ENCODE measurements around the gene MAML3. TPM values are rescaled to one million over a fixed set of nuclear protein-coding genes. Genes with fewer than 3 reads are reported as not detected.

Gene MAML3
- total RNA-seq, 1 experiment from 2014 or later: 0.89 TPM

DNA sequence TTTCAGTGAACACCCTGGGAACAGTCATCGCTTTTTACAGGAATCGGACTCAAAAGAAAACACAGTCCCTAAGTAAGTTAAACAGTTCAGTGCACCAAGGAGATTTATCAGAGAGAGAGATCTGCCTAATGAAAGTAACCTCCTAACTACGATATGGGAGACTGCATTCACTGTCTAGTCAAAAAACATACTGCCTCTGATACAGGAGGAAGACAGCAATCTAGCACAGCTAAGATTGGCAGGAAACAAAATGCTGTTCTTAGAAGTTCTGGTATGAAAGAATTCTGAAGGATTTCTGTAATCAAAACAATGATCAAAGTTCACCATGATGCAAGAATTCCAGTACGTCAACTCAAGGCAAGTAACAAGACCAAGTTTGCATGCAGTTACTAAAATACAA is 92.8 kb downstream of the MAML3 start:
- Mint-ChIP-seq H3K36me3 (ENCODE audit: insufficient read depth, unreplicated experiment) (no peaks in the 10 kb centered on the region), H3K4me3 (ENCODE audit: unreplicated experiment) (no peak overlapping the region), H3K27ac (ENCODE audit: low read depth, unreplicated experiment) (no peak overlapping the region), H3K9me3 (ENCODE audit: unreplicated experiment) (no peaks in the 10 kb centered on the region), H3K4me1 (ENCODE audit: insufficient read depth, unreplicated experiment) (no peaks in the 10 kb centered on the region), H3K27me3 (ENCODE audit: insufficient read depth, unreplicated experiment) (no peaks in the 10 kb centered on the region)
- POLR2A ChIA-PET: interaction anchor here (0.8 kb wide), 1 partner anchor 14 kb away, joined by 3 read pairs; no protein-coding TSS in a partner anchor
- intact Hi-C loops (cut with micrococcal nuclease): no loop called here
- no peak for DNase-seq (ENCODE audit: unreplicated experiment)
- CTCF ChIA-PET: no interaction called here
- TF ChIP-seq, protein P1, sequence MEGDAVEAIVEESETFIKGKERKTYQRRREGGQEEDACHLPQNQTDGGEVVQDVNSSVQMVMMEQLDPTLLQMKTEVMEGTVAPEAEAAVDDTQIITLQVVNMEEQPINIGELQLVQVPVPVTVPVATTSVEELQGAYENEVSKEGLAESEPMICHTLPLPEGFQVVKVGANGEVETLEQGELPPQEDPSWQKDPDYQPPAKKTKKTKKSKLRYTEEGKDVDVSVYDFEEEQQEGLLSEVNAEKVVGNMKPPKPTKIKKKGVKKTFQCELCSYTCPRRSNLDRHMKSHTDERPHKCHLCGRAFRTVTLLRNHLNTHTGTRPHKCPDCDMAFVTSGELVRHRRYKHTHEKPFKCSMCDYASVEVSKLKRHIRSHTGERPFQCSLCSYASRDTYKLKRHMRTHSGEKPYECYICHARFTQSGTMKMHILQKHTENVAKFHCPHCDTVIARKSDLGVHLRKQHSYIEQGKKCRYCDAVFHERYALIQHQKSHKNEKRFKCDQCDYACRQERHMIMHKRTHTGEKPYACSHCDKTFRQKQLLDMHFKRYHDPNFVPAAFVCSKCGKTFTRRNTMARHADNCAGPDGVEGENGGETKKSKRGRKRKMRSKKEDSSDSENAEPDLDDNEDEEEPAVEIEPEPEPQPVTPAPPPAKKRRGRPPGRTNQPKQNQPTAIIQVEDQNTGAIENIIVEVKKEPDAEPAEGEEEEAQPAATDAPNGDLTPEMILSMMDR (IDR thresholded peaks at IDR 0.05; ENCODE audit: unreplicated experiment): no peak
- BruUV-seq (replicated peaks): no TSS peak

DNA sequence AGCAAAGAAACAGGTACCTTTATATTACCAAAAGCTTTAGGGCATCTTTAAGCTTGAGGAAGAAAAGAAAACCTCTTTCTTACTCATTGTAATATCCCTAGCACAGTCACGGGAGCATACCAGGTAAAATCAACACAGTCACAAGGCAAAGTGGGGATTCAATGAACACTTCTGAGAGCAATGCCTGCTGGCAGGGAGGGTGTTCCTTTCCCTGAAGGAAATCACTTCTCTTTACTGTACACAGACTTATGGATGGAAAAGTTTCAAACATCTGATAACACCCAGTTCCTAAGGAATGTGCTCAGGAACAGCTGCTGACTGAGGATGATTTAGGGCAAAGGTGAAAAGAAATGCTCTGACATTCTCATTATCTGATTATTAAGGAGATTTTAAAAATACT is 94.8 kb downstream of the MAML3 start:
- no TSS peak for BruUV-seq (replicated peaks)
- no peak for DNase-seq (ENCODE audit: unreplicated experiment)
- H3K9me3 Mint-ChIP-seq (ENCODE audit: unreplicated experiment): no peaks in the 10 kb centered on the region
- ChIA-PET POLR2A (no interaction called here), CTCF (interaction anchor here (0.9 to 1.5 kb wide), 4 partner anchors 8 to 268 kb away, joined by 3 to 6 read pairs (median 4); no protein-coding TSS in a partner anchor)
- no peak overlapping the region for H3K27ac Mint-ChIP-seq (ENCODE audit: low read depth, unreplicated experiment)
- no peaks in the 10 kb centered on the region for H3K27me3 Mint-ChIP-seq (ENCODE audit: insufficient read depth, unreplicated experiment)
- TF ChIP-seq, protein P1 (IDR thresholded peaks at IDR 0.05; ENCODE audit: unreplicated experiment): no peak
- H3K4me3 Mint-ChIP-seq (ENCODE audit: unreplicated experiment): no peak overlapping the region
- H3K4me1 Mint-ChIP-seq (ENCODE audit: insufficient read depth, unreplicated experiment): no peaks in the 10 kb centered on the region
- intact Hi-C loops (cut with micrococcal nuclease): no loop called here
- no peaks in the 10 kb centered on the region for H3K36me3 Mint-ChIP-seq (ENCODE audit: insufficient read depth, unreplicated experiment)

DNA sequence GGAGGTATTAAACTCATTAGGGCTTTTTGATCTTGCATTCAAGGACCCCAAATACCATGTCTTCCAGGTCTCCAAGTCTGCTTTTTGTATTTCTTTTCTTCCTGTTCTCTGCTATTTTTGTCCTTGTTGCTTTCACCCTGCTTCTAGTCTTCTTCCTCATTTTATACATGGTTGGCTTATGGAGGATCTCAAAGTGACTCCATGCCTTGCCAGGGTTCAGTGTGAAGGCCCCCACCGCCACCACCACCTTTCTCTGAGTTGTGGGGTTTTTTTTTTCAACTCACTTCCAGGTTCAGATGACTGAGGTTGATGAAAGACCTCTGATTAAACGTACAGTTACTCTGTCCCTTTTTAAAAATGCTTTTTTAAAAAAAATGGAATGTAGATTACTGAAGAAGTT is 96.3 kb downstream of the MAML3 start:
- no peaks in the 10 kb centered on the region for H3K27me3 Mint-ChIP-seq (ENCODE audit: insufficient read depth, unreplicated experiment)
- H3K4me3 Mint-ChIP-seq (ENCODE audit: unreplicated experiment): no peak overlapping the region
- TF ChIP-seq, protein P1 (IDR thresholded peaks at IDR 0.05; ENCODE audit: unreplicated experiment): no peak
- intact Hi-C loops (cut with micrococcal nuclease): no loop called here
- no peaks in the 10 kb centered on the region for H3K36me3 Mint-ChIP-seq (ENCODE audit: insufficient read depth, unreplicated experiment)
- BruUV-seq (replicated peaks): no TSS peak
- POLR2A ChIA-PET: no interaction called here
- H3K4me1 Mint-ChIP-seq (ENCODE audit: insufficient read depth, unreplicated experiment): no peaks in the 10 kb centered on the region
- DNase-seq (ENCODE audit: unreplicated experiment): no peak
- no peak overlapping the region for H3K27ac Mint-ChIP-seq (ENCODE audit: low read depth, unreplicated experiment)
- CTCF ChIA-PET: interaction anchor here (0.7 to 1.3 kb wide), 2 partner anchors 22 to 196 kb away, joined by 3 to 4 read pairs; no protein-coding TSS in a partner anchor
- no peaks in the 10 kb centered on the region for H3K9me3 Mint-ChIP-seq (ENCODE audit: unreplicated experiment)

DNA sequence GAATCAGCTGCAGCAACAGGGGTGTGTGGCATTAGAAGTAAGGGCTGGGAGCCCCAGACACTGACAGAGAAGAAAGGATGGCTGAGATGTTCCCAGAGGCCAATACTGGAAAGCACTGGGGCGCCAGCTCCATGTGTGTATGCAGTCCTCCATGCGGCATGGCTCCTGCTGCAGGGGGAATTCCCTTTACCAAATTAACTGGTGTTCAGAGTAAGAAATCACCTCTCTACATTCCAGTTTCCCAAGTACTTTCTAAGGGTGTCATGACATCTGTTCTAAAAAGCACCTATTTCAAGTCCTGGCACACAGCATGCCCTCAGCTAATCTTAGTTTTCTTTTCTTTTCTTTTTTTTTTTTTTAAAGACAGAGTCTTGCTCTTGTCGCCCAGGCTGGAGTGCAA is 98.0 kb downstream of the MAML3 start:
- H3K9me3 Mint-ChIP-seq (ENCODE audit: unreplicated experiment): no peaks in the 10 kb centered on the region
- H3K27ac Mint-ChIP-seq (ENCODE audit: low read depth, unreplicated experiment): no peak overlapping the region
- no peaks in the 10 kb centered on the region for H3K27me3 Mint-ChIP-seq (ENCODE audit: insufficient read depth, unreplicated experiment)
- TF ChIP-seq, protein P1 (IDR thresholded peaks at IDR 0.05; ENCODE audit: unreplicated experiment): no peak
- CTCF ChIA-PET: interaction anchor here (0.5 to 1.3 kb wide), 6 partner anchors 14 to 322 kb away, joined by 3 to 4 read pairs (median 4); no protein-coding TSS in a partner anchor
- intact Hi-C loops (cut with micrococcal nuclease): no loop called here
- H3K36me3 Mint-ChIP-seq (ENCODE audit: insufficient read depth, unreplicated experiment): no peaks in the 10 kb centered on the region
- DNase-seq (ENCODE audit: unreplicated experiment): no peak
- POLR2A ChIA-PET: interaction anchor here (0.6 kb wide), 1 partner anchor 194 kb away, joined by 3 read pairs; no protein-coding TSS in a partner anchor
- no peak overlapping the region for H3K4me3 Mint-ChIP-seq (ENCODE audit: unreplicated experiment)
- no TSS peak for BruUV-seq (replicated peaks)
- no peaks in the 10 kb centered on the region for H3K4me1 Mint-ChIP-seq (ENCODE audit: insufficient read depth, unreplicated experiment)
